Anterior cingulate cortex (tissue), 58 donors: ENCODE data around the gene RHOV.

ENCODE experiments used
- DNase-seq, 58 donors: peaks; one replicate each; lab custom pipeline; 2025; lab: John Stamatoyannopoulos, UW

Gene RHOV

DNA sequence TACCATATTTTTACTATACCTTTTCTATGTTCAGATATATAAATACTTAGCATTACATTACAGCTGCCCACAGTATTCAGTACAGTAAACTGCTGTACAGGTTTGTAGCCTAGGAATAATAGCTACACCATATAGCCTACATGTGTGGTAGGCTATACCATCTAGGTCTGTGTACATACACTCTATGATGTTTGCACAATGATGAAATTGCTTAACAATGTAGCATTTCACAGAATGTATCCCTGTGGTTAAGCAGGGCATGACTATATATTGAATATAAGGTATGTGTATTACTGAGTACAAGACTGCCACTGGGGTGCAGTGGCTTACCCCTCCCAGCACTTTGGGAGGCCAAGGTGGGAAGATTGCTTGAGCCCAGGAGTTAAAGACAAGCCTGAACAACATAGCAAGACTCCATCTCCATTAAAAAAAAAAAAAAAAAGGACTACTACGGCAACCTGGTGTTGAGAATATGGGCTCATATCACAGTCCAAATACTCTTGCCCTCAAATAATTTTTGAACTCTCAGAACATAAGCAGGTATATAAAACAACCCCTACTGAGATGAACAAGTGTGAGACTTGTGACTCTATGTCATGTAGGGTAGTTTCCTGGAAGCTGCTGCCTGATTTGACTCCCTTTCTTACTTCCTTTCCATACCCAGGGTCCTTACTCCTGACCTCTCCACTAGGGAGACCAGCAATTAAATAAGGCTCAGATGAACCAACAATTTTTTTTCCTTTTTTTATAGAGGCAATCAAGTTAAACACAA lies 50.3 kb downstream of the RHOV start:
- DNase-seq, result no peak
